Endodermal cell (in vitro differentiated cells): ENCODE data around the gene SMARCA5. TPM values are rescaled to one million over a fixed set of nuclear protein-coding genes. Genes with fewer than 3 reads are reported as not detected.

Experiments
- DNase-seq: peaks from one replicate; pipeline ENCODE4 v3.0.0-alpha.2; 2017
- H3K27ac ChIP-seq: 2 replicates; pipeline ENCODE4 v1.5.1; 2013; ENCODE audit warnings: mild to moderate bottlenecking, low read depth, low read length, moderate library complexity
- H3K27me3 ChIP-seq: 2 replicates; pipeline ENCODE4 v1.6.1; 2013; ENCODE audit warnings: mild to moderate bottlenecking, low read length, moderate library complexity; ENCODE audit not compliant: insufficient read depth, control insufficient read depth, poor library complexity, severe bottlenecking
- H3K36me3 ChIP-seq: 2 replicates; pipeline ENCODE4 v1.7.0; 2013; ENCODE audit warnings: mild to moderate bottlenecking, low read length, moderate library complexity; ENCODE audit not compliant: control insufficient read depth, insufficient read depth
- H3K4me1 ChIP-seq: one replicate; pipeline ENCODE4 v1.7.0; 2013; ENCODE audit warnings: low read length; ENCODE audit not compliant: control insufficient read depth, insufficient read depth
- H3K4me3 ChIP-seq: 2 replicates; pipeline ENCODE4 v1.5.1; 2013; ENCODE audit warnings: mild to moderate bottlenecking, low read length, moderate library complexity
- H3K9ac ChIP-seq: 2 replicates; pipeline ENCODE4 v1.6.1; 2013; ENCODE audit warnings: mild to moderate bottlenecking, low read length, moderate library complexity; ENCODE audit not compliant: poor library complexity, severe bottlenecking; ENCODE audit errors: extremely low read depth
- H3K9me3 ChIP-seq: 2 replicates; pipeline ENCODE4 v1.6.1; 2013; ENCODE audit warnings: mild to moderate bottlenecking, low read length, moderate library complexity; ENCODE audit not compliant: control insufficient read depth
- H3K27ac Mint-ChIP-seq: 2 replicates; pipeline ENCODE4 v1.8.0; 2020; ENCODE audit warnings: mixed read lengths
- H3K27me3 Mint-ChIP-seq: 2 replicates; pipeline ENCODE4 v1.8.0; 2021; ENCODE audit warnings: mild to moderate bottlenecking, mixed read lengths; ENCODE audit not compliant: insufficient read depth
- H3K36me3 Mint-ChIP-seq: 2 replicates; pipeline ENCODE4 v1.8.0; 2020; ENCODE audit warnings: low read depth, mixed read lengths
- H3K4me1 Mint-ChIP-seq: 2 replicates; pipeline ENCODE4 v1.8.0; 2020; ENCODE audit warnings: mixed read lengths
- H3K4me3 Mint-ChIP-seq: 2 replicates; pipeline ENCODE4 v1.8.0; 2020; ENCODE audit warnings: mild to moderate bottlenecking, moderate library complexity, mixed read lengths
- H3K9me3 Mint-ChIP-seq: 2 replicates; pipeline ENCODE4 v1.8.0; 2020; ENCODE audit warnings: mild to moderate bottlenecking, mixed read lengths
- CTCF ChIP-seq: fragments of 200-600 bp; sonication (generic); conservative IDR thresholded peaks from 2 replicates; pipeline ENCODE4 v1.5.0; 2021; ENCODE audit warnings: antibody characterized with exemption, mild to moderate bottlenecking
- WGBS, 2 experiments: methylation state at CpG; one replicate each; pipeline versions ENCODE4 v1.1.5 to v1.1.7; 2013; ENCODE audit warnings: missing lambda C conversion rate in 2 of 2, mixed read lengths in 1 of 2; ENCODE audit not compliant: insufficient coverage in 1 of 2, insufficient read length in 1 of 2; 5-methylcytosine and 5-hydroxymethylcytosine counted together
- total RNA-seq, 2 donors: library from RNA; stranded (reverse); fragmentation: NEBNext Ultra II Directional in 1 of 2; extraction: Animal tissue kit (Norgen Biotek cat#: 25700) in 1 of 2; gene quantifications; 2 replicates in 1 of 2; 3 replicates in 1 of 2; pipeline ENCODE4 v1.2.1, GENCODE V29; 2021

SMARCA5 gene
- total RNA-seq, 2 donors from 2014 or later, result 91.0 to 95.4 TPM

GRCh38 chr4:143597276-143597675, 83.8 kb downstream of the SMARCA5 start:
- WGBS, 2 experiments, result 89 to 94% methylated on average over 3 of the region's 3 CpGs
- Histone ChIP-seq H3K9me3 (peaks cover 7% of the 10 kb centered on the region), H3K36me3 (no peaks in the 10 kb centered on the region), H3K9ac (no peak overlapping the region), H3K4me3 (no peak overlapping the region), H3K27ac (no peak overlapping the region), H3K4me1 (no peaks in the 10 kb centered on the region), H3K27me3 (no peaks in the 10 kb centered on the region)
- H3K27me3 Mint-ChIP-seq, result no peaks in the 10 kb centered on the region
- peaks cover 4% of the 10 kb centered on the region for H3K36me3 Mint-ChIP-seq
- DNase-seq, result no peak
- H3K27ac Mint-ChIP-seq, result no peak overlapping the region
- H3K4me1 Mint-ChIP-seq, result no peaks in the 10 kb centered on the region
- no peak for TF ChIP-seq CTCF
- peaks cover 23% of the 10 kb centered on the region for H3K9me3 Mint-ChIP-seq
- H3K4me3 Mint-ChIP-seq, result no peak overlapping the region

GRCh38 chr4:143598816-143599215, 85.3 kb downstream of the SMARCA5 start:
- Histone ChIP-seq H3K4me3 (no peak overlapping the region), H3K9ac (no peak overlapping the region), H3K4me1 (no peaks in the 10 kb centered on the region), H3K27me3 (no peaks in the 10 kb centered on the region), H3K9me3 (peaks cover 6% of the 10 kb centered on the region), H3K27ac (no peak overlapping the region), H3K36me3 (no peaks in the 10 kb centered on the region)
- Mint-ChIP-seq H3K4me1 (no peaks in the 10 kb centered on the region), H3K36me3 (peaks cover 4% of the 10 kb centered on the region), H3K27me3 (no peaks in the 10 kb centered on the region), H3K4me3 (no peak overlapping the region), H3K9me3 (peaks cover 11% of the 10 kb centered on the region), H3K27ac (no peak overlapping the region)
- no peak for DNase-seq
- TF ChIP-seq CTCF, result no peak

GRCh38 chr4:143599827-143600226, 86.3 kb downstream of the SMARCA5 start:
- Histone ChIP-seq H3K9me3 (no peaks in the 10 kb centered on the region), H3K9ac (no peak overlapping the region), H3K4me1 (no peaks in the 10 kb centered on the region), H3K36me3 (no peaks in the 10 kb centered on the region), H3K4me3 (no peak overlapping the region), H3K27me3 (no peaks in the 10 kb centered on the region), H3K27ac (no peak overlapping the region)
- Mint-ChIP-seq H3K4me1 (no peaks in the 10 kb centered on the region), H3K9me3 (peaks cover 2% of the 10 kb centered on the region), H3K27ac (no peak overlapping the region), H3K4me3 (no peak overlapping the region), H3K27me3 (no peaks in the 10 kb centered on the region), H3K36me3 (no peaks in the 10 kb centered on the region)
- WGBS, 2 experiments, result 96 to 100% methylated on average over 1 of the region's 1 CpG
- no peak for DNase-seq
- TF ChIP-seq CTCF, result no peak
